HUES6 (cell line): Measurements from ENCODE around the gene ORM1.

Experiments
- H3K27ac ChIP-seq: 2 replicates; pipeline ENCODE4 v1.7.0; 2013; ENCODE audit warnings: low read depth, mild to moderate bottlenecking, low read length, inconsistent platforms
- H3K27me3 ChIP-seq: 2 replicates; pipeline ENCODE4 v1.6.1; 2013; ENCODE audit warnings: low read length; ENCODE audit not compliant: control insufficient read depth, insufficient read depth
- H3K36me3 ChIP-seq: 2 replicates; pipeline ENCODE4 v1.6.1; 2013; ENCODE audit warnings: low read length; ENCODE audit not compliant: control insufficient read depth, insufficient read depth
- H3K4me1 ChIP-seq: 2 replicates; pipeline ENCODE4 v1.6.1; 2013; ENCODE audit warnings: low read length; ENCODE audit not compliant: control insufficient read depth, insufficient read depth
- H3K4me3 ChIP-seq: 2 replicates; pipeline ENCODE4 v1.5.1; 2013; ENCODE audit warnings: low read depth, low read length
- H3K9ac ChIP-seq: one replicate; pipeline ENCODE4 v1.6.1; 2013; ENCODE audit warnings: mild to moderate bottlenecking, low read length
- H3K9me3 ChIP-seq: 2 replicates; pipeline ENCODE4 v1.6.1; 2013; ENCODE audit warnings: low read depth, low read length; ENCODE audit not compliant: control insufficient read depth, insufficient read depth

Gene ORM1

DNA sequence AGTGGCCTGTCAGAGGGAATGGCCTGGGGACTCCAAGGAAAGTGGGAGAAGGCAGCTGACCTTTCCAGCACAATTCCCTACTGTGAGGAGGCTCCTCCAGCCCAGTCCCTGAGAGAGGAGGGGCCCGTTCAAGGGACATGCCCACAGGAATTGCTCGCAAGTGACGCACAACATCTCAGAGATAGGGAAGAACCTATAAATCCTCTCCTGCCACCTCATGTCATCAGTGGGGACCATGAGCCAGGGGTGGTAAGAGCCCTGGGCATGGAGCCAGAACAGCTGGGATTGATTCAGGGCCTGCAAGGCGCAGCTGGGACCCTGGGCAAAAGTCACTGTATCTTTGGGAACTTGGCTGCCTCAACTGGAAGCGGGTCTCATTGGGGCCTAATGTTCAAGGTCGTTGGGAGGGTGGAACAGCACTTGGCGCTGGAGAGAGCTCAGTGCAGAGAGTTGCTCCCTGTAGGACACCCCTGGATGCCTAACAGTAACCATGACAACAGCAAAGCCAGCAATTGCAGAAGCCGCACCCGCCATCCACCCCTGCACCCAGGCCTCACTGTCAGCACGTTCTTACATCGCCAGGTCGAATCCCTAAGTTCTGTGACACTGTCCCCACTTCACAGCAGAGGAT lies 41.3 kb upstream of the ORM1 start:
- Histone ChIP-seq H3K9ac (no peak overlapping the region), H3K4me3 (no peak overlapping the region), H3K27ac (no peak overlapping the region), H3K4me1 (peaks cover 9% of the 10 kb centered on the region; the same call in 1 of the 2 replicates), H3K9me3 (no peaks in the 10 kb centered on the region), H3K27me3 (no peaks in the 10 kb centered on the region), H3K36me3 (peaks cover 12% of the 10 kb centered on the region; the same call in 1 of the 2 replicates)

DNA sequence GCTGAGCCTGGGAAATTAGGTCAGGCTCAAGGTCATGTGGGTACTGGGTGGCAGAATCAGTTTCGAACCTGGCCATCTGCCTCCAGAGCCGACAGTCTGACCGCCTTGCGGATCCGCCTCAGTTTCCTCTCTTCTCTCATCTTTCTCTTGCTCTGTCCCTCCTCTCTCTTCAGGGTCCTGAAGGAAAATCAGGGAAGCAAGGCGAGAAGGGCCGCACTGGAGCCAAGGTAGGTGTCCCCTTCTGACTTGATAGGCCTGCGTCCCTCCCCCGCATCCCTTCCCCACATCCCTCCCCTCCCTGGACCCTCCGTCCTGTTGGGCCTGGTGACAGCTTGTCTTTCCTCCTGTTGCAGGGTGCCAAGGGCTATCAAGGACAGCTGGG lies 40.8 kb upstream of the ORM1 start:
- Histone ChIP-seq H3K36me3 (peaks cover 12% of the 10 kb centered on the region; the same call in 1 of the 2 replicates), H3K9ac (no peak overlapping the region), H3K27me3 (no peaks in the 10 kb centered on the region), H3K4me1 (peaks cover 9% of the 10 kb centered on the region; the same call in 1 of the 2 replicates), H3K27ac (no peak overlapping the region), H3K4me3 (no peak overlapping the region), H3K9me3 (no peaks in the 10 kb centered on the region)

DNA sequence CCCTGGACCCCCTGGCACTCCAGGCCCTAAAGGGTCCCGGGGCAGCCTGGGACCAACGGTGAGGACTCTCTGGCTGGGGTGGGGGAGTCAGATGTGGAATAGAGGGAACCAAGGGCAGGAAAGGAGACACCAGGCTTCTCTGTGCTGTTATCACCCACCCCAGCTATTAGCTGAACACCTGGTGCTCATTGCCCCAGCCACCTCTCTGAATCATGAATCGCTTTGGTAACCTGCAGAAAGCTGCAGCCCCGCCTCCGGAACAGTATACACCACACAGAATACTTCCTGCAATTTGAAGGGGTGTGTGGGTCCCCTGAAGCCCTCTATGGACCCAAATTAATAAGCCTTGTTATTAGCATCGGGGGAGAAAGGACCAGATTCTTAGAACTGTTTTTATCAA lies 40.4 kb upstream of the ORM1 start:
- Histone ChIP-seq H3K27me3 (no peaks in the 10 kb centered on the region), H3K9ac (no peak overlapping the region), H3K9me3 (no peaks in the 10 kb centered on the region), H3K36me3 (peaks cover 12% of the 10 kb centered on the region; the same call in 1 of the 2 replicates), H3K4me1 (peaks cover 10% of the 10 kb centered on the region; the same call in 1 of the 2 replicates), H3K27ac (no peak overlapping the region), H3K4me3 (no peak overlapping the region)

DNA sequence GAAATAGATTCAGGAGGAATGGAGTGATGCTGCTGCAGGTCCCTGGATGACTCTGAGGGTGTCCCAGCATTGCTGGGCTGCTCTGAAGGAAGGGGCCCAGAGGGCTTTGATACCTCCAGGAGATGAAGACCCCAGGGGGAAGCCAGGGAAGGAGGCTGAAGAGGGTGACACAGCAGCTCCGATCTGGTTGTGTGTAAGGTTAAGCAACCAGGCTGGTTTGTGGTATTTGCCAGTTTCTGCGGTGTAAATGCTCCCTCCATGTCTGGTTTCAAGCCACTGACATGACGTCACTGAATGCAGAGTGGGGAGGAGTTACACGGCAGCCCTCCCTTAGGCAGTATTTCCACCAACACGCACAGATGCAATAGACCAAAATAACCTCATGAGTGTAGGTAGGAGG lies 40.0 kb upstream of the ORM1 start:
- peaks cover 14% of the 10 kb centered on the region; the same call in 1 of the 2 replicates for H3K36me3 ChIP-seq

DNA sequence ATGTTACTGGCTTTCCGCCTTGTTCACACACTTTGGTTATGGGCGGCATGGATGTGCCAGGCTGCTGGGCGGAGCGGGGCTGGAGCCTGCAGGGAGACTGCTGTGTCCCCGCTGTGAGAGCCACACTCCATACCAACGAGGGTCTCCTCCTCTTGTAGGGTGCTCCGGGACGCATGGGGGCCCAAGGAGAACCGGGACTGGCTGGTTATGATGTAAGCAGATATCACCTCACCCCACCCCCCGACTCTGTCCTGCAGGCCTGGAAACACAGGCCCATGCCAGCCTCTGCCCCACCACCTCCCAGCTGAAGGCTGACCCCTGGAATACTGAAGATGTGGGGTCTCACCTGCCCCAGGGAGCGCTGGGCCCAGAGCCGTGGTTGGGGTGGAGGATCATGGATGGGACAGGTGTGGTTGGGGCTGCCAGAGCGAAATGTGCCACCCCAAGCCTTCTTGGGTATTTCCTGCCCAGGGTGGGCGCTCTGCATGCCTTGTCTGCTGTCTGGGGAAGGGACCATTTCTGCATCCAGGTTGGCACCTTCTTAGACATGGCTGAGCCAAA lies 39.3 kb upstream of the ORM1 start:
- no peaks in the 10 kb centered on the region for H3K9me3 ChIP-seq
- peaks cover 21% of the 10 kb centered on the region for H3K4me1 ChIP-seq
- H3K27me3 ChIP-seq: no peaks in the 10 kb centered on the region
- no peak overlapping the region for H3K27ac ChIP-seq
- H3K36me3 ChIP-seq: peaks cover 16% of the 10 kb centered on the region; the same call in 1 of the 2 replicates
- H3K9ac ChIP-seq: no peak overlapping the region
- no peak overlapping the region for H3K4me3 ChIP-seq

More for the DNA sequence above, 40.0 kb upstream of the ORM1 start:
- Histone ChIP-seq H3K27ac (no peak overlapping the region), H3K9me3 (no peaks in the 10 kb centered on the region), H3K27me3 (no peaks in the 10 kb centered on the region), H3K4me1 (peaks cover 14% of the 10 kb centered on the region), H3K4me3 (no peak overlapping the region), H3K9ac (no peak overlapping the region)

DNA sequence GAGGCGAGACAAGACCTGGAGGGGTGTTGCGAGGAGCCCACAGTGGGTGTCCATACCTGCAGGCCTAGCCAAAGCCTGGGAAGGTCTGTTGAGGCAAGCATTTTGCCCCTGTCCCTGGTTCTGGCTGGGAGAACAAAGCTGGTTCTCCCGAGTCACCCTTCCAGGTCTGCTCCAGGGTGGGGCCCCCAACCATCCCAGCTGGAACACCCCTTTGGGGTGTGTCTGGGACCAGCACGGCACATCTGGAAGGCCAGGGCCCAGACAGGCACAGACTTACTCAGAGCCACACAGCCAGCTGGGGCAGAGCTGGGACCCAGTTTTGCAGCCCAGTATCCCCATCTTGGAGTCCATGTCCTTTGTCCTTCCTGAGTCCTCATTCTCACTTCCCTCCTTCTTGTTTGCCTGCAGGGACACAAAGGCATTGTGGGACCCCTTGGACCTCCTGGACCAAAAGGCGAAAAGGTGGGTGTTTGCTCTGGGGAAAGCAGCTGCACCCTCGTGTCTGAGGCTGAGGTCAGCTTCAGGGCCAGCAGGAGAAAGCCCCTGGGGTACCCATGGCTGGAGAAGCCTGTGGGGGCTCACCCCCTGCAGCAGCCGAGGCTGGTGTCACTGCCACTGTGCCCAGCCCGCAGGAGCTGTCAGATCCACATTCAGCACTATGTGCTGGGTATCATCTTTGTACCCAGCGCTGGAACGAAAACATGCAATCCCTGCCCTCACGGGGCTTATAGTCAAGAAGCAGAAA lies 38.4 kb upstream of the ORM1 start:
- H3K9ac ChIP-seq: no peak overlapping the region
- no peak overlapping the region for H3K4me3 ChIP-seq
- peaks cover 23% of the 10 kb centered on the region for H3K4me1 ChIP-seq
- H3K27me3 ChIP-seq: no peaks in the 10 kb centered on the region
- peaks cover 12% of the 10 kb centered on the region; the same call in 1 of the 2 replicates for H3K36me3 ChIP-seq
- no peak overlapping the region for H3K27ac ChIP-seq
- H3K9me3 ChIP-seq: no peaks in the 10 kb centered on the region

DNA sequence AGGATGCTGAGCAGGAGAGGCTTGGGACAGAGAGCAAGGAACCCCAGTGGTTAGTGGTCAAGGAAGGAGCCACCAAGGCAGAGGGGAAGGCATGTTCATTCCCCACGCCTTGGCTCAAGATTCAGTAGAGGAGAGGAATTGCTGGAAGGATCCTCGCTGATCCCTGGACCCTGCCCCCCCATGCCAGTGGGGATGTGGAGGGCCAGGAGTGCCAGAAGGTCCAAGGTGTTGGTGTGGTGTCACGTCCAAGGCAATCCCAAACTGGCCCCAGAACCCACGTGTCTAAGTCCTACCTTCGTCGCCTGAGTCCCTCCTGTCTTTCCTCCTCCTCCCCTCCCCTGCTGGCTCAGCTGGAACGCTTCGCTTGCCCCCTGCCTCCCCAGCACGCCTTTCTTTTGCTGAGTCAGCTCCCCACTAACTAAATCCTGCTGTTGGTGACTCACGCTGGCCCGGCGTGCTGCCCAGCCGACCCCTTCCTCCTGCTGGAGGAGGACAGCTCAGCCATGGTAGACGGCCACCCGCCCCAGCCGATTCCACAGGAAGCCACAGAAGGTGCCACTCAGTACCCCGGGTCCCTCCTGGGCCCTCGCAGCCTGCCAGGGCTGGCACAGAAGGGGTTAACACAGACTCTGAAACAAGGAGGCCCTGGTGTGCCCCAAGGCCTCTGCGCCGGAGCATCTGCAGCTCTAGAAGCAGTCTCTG lies 37.6 kb upstream of the ORM1 start:
- Histone ChIP-seq H3K27me3 (no peaks in the 10 kb centered on the region), H3K36me3 (peaks cover 12% of the 10 kb centered on the region; the same call in 1 of the 2 replicates), H3K9me3 (no peaks in the 10 kb centered on the region), H3K9ac (no peak overlapping the region), H3K4me1 (peaks cover 23% of the 10 kb centered on the region), H3K4me3 (no peak overlapping the region), H3K27ac (no peak overlapping the region)

DNA sequence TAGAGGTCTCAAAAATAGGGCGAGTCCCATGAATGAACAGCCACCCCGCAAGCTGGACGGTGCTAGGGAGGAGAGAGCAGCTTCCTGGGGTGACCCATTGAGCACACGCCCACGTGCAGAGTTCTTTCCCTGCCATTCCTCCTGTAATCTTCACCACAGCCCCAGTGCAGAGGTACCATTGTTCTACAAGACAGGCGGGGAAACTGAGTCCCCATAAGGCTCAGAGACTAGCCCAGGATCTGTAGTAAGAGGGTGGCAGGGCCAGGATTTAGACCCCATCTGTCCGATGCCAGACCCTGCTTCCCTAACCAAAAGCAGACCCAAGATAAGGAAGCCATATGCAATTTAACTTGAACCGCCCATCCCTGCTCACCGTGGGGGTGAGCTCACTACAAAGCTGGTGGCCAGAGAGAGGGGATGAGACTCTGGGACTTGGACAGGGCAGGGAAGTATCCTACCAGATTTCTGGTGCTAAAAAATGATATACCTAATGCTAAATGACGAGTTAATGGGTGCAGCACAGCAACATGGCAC lies 36.7 kb upstream of the ORM1 start:
- peaks cover 12% of the 10 kb centered on the region; the same call in 1 of the 2 replicates for H3K36me3 ChIP-seq
- H3K27me3 ChIP-seq: no peaks in the 10 kb centered on the region
- H3K27ac ChIP-seq: no peak overlapping the region
- H3K4me1 ChIP-seq: peaks cover 23% of the 10 kb centered on the region
- no peak overlapping the region for H3K9ac ChIP-seq
- no peak overlapping the region for H3K4me3 ChIP-seq
- no peaks in the 10 kb centered on the region for H3K9me3 ChIP-seq

DNA sequence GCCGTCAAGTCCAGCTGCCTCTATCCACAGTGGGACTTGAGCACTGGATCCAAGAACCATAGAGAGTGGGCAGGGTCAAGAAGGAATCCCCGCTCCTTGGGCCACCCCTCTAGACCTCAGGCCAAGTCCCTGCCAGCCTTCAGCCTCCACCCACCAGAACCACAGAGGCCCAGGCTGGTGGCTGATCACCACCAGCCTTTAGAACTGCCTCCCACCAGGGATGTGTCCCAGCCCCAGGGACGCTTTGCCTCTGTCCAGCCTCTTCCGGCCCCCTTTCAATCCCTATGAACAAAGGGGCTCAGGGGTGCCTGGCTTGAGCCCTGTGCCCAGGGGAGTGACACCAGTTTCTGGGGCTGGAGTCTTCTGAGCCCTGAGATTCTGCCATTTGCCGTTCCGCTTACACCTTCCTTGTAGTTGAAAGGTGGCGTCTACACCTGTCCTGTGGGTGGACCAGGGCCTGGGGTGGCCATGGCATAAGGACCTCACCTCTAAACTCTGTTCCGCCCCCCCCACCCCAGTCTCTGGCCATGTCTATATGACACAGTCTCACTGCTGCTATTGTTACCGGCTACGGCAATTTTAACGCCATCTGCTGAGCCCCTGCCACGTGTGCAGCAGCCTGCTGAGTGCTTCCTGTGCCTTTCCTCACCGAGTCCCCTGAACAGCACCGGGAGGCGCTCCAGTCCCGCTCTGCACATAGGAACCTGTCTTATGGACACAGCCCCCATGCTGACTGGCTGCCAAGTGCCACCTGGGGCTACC lies 35.7 kb upstream of the ORM1 start:
- Histone ChIP-seq H3K9me3 (no peaks in the 10 kb centered on the region), H3K9ac (no peak overlapping the region), H3K36me3 (peaks cover 15% of the 10 kb centered on the region), H3K4me1 (peaks cover 23% of the 10 kb centered on the region), H3K27me3 (no peaks in the 10 kb centered on the region), H3K27ac (no peak overlapping the region), H3K4me3 (no peak overlapping the region)

DNA sequence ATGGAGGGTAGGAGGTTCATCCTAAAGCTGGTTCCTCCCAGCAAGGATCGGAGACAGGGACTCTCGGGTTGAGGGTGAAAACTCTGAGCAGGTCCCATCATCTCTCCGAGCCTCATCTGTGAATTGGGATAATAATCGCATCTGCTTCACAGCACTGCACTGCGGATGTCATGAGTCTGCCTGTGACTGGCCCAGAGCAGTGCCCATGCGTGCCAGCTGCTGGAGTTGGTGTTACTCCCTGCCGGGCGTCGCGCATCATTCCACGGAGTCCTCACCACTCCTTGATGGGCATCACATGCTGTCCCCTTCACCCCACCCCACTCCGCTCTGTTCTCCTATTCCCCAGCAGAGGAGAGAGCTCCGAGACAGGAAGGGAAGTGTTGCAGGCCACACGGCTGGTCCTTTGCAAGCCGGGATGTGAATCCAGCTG lies 35.1 kb upstream of the ORM1 start:
- H3K27ac ChIP-seq: no peak overlapping the region
- peaks cover 23% of the 10 kb centered on the region for H3K4me1 ChIP-seq
- no peak overlapping the region for H3K9ac ChIP-seq
- H3K9me3 ChIP-seq: no peaks in the 10 kb centered on the region
- no peak overlapping the region for H3K4me3 ChIP-seq
- H3K27me3 ChIP-seq: no peaks in the 10 kb centered on the region
- H3K36me3 ChIP-seq: peaks cover 21% of the 10 kb centered on the region
